CD14-positive monocyte (primary cell): ENCODE results near the gene PDE1C. TPM values are rescaled to one million over a fixed set of nuclear protein-coding genes. Genes with fewer than 3 reads are reported as not detected.

Source experiments
- DNase-seq, 3 donors: peaks; one replicate each; pipeline ENCODE4 v3.0.0-alpha.2; 2011 to 2022
- H2AFZ ChIP-seq: 2 replicates; pipeline ENCODE4 v1.6.0; 2012; ENCODE audit warnings: mild to moderate bottlenecking, low read depth, low read length, inconsistent platforms; ENCODE audit not compliant: insufficient read depth, poor library complexity, severe bottlenecking
- H3K27ac ChIP-seq, 2 donors: 1 replicate in 1 of 2; 2 replicates in 1 of 2; pipeline ENCODE4 v1.5.1; 2012 to 2013; ENCODE audit warnings: low read length in 2 of 2, control low read depth in 1 of 2, inconsistent platforms in 1 of 2, low read depth in 1 of 2, mild to moderate bottlenecking in 1 of 2
- H3K27me3 ChIP-seq, 2 donors: one replicate each; pipeline versions ENCODE4 v1.6.0 to v1.6.1; 2011 to 2013; ENCODE audit warnings: low read length in 2 of 2; ENCODE audit not compliant: control insufficient read depth in 2 of 2, insufficient read depth in 2 of 2
- H3K36me3 ChIP-seq, 2 donors: replicated peaks in 1 of 2; 1 replicate in 1 of 2; 2 replicates in 1 of 2; pipeline versions ENCODE4 v1.5.1 to v1.6.1; 2012 to 2013; ENCODE audit warnings: low read length in 2 of 2, control low read depth in 1 of 2, inconsistent platforms in 1 of 2, mild to moderate bottlenecking in 1 of 2; ENCODE audit not compliant: insufficient read depth in 2 of 2, control insufficient read depth in 1 of 2
- H3K4me1 ChIP-seq, 2 donors: 1 replicate in 1 of 2; 2 replicates in 1 of 2; pipeline versions ENCODE4 v1.5.1 to v1.6.1; 2012 to 2013; ENCODE audit warnings: low read length in 2 of 2, control low read depth in 1 of 2, inconsistent platforms in 1 of 2, mild to moderate bottlenecking in 1 of 2, moderate library complexity in 1 of 2; ENCODE audit not compliant: insufficient read depth in 2 of 2, control insufficient read depth in 1 of 2
- H3K4me2 ChIP-seq: replicated peaks from 2 replicates; pipeline ENCODE3; 2012; ENCODE audit warnings: low read length, moderate library complexity, mild to moderate bottlenecking; ENCODE audit not compliant: poor library complexity, severe bottlenecking; ENCODE audit errors: extremely low read depth
- H3K4me3 ChIP-seq, 3 experiments: fragments of 200-600 bp in 1 of 3; sonication (generic) in 1 of 3; replicated peaks in 1 of 3; 1 replicate in 2 of 3; 2 replicates in 1 of 3; pipeline ENCODE4 v1.5.1; 2011 to 2013; ENCODE audit warnings: low read length in 3 of 3, mild to moderate bottlenecking in 3 of 3, control low read depth in 2 of 3, low read depth in 2 of 3, inconsistent platforms in 1 of 3, moderate library complexity in 1 of 3
- H3K79me2 ChIP-seq: 2 replicates; pipeline ENCODE4 v1.6.0; 2012; ENCODE audit warnings: mild to moderate bottlenecking, control low read depth, inconsistent platforms, low read length, moderate library complexity; ENCODE audit not compliant: insufficient read depth
- H3K9ac ChIP-seq: 2 replicates; pipeline ENCODE4 v1.6.0; 2017; ENCODE audit warnings: low read length, mild to moderate bottlenecking; ENCODE audit not compliant: insufficient read depth, poor library complexity, severe bottlenecking
- H3K9me3 ChIP-seq, 2 donors: replicated peaks in 1 of 2; 1 replicate in 1 of 2; 2 replicates in 1 of 2; pipeline versions ENCODE4 v1.5.1 to v1.6.1; 2012 to 2013; ENCODE audit warnings: low read length in 2 of 2, control low read depth in 1 of 2; ENCODE audit not compliant: control insufficient read depth in 1 of 2, insufficient read depth in 1 of 2
- H4K20me1 ChIP-seq: 2 replicates; pipeline ENCODE4 v1.6.0; 2012; ENCODE audit warnings: mild to moderate bottlenecking, low read length, control low read depth, moderate library complexity; ENCODE audit not compliant: insufficient read depth
- H3K27ac Mint-ChIP-seq, 7 donors: one replicate each; pipeline ENCODE4 v1.8.0; 2020; ENCODE audit warnings: mild to moderate bottlenecking in 7 of 7, mixed read lengths in 7 of 7, moderate library complexity in 6 of 7, inconsistent platforms in 2 of 7
- H3K27me3 Mint-ChIP-seq, 3 donors: one replicate each; pipeline ENCODE4 v1.8.0; 2021 to 2022; ENCODE audit warnings: low read depth in 3 of 3, mild to moderate bottlenecking in 3 of 3, mixed read lengths in 3 of 3, moderate library complexity in 3 of 3, inconsistent platforms in 1 of 3
- H3K36me3 Mint-ChIP-seq, 2 donors: one replicate each; pipeline ENCODE4 v1.8.0; 2020; ENCODE audit warnings: mixed read lengths in 2 of 2, inconsistent platforms in 1 of 2, mild to moderate bottlenecking in 1 of 2
- H3K4me1 Mint-ChIP-seq: one replicate; pipeline ENCODE4 v1.8.0; 2020; ENCODE audit warnings: mild to moderate bottlenecking, mixed read lengths
- H3K4me3 Mint-ChIP-seq, 2 donors: one replicate each; pipeline ENCODE4 v1.8.0; 2020; ENCODE audit warnings: mild to moderate bottlenecking in 2 of 2, mixed read lengths in 2 of 2, moderate library complexity in 1 of 2
- H3K9me3 Mint-ChIP-seq, 7 donors: one replicate each; pipeline ENCODE4 v1.8.0; 2020 to 2022; ENCODE audit warnings: mixed read lengths in 7 of 7, mild to moderate bottlenecking in 6 of 7, moderate library complexity in 6 of 7, inconsistent platforms in 2 of 7
- CTCF ChIP-seq: fragments of 200-600 bp; IDR thresholded peaks from one replicate; pipeline ENCODE4 v1.8.0; 2022; ENCODE audit warnings: antibody characterized with exemption, mild to moderate bottlenecking
- WGBS: methylation state at CpG from one replicate; pipeline ENCODE4 v1.1.5; 2013; ENCODE audit warnings: missing lambda C conversion rate; ENCODE audit not compliant: insufficient coverage; 5-methylcytosine and 5-hydroxymethylcytosine counted together
- intact Hi-C, 2 donors: fragments of 100-400 bp; cut with micrococcal nuclease; formaldehyde crosslinking; loops; one replicate each; pipeline versions ENCODE4 v1.15.0 to v1.15.1; 2023
- polyA plus RNA-seq, 3 donors: library from polyadenylated mRNA; depleted of rRNA in 1 of 3; unstranded in 2 of 3; stranded (reverse) in 1 of 3; fragments of 300-500 nt in 2 of 3; fragments of >200 nt in 1 of 3; fragmentation: Illumina TruSeq in 2 of 3; gene quantifications; 1 replicate in 2 of 3; 2 replicates in 1 of 3; pipeline ENCODE4 v1.2.3, GENCODE V29; 2012 to 2021

PDE1C gene
- polyA plus RNA-seq, 3 donors = not detected

GRCh38 chr7:31815796-31816195 lies 254.4 kb downstream of the PDE1C start:
- no peak overlapping the region for H3K4me3 Mint-ChIP-seq
- intact Hi-C loops = loop anchor here in 1 of 2 donors (10.0 kb wide), 1 partner anchor 69 kb away; no protein-coding TSS in a partner anchor
- H2AFZ ChIP-seq = no peak overlapping the region

GRCh38 chr7:31814187-31814586 lies 256.0 kb downstream of the PDE1C start:
- H3K27me3 Mint-ChIP-seq = peaks cover 0 to 3% (median 0%) of the 10 kb centered on the region in 3 donors
- peaks cover 31% of the 10 kb centered on the region for H3K4me1 Mint-ChIP-seq
- no peaks in the 10 kb centered on the region for H3K27me3 ChIP-seq
- H3K9me3 ChIP-seq = no peaks in the 10 kb centered on the region
- peaks cover 30 to 32% of the 10 kb centered on the region in 2 donors for H3K4me1 ChIP-seq
- H3K27ac Mint-ChIP-seq = no peak overlapping the region
- H2AFZ ChIP-seq = no peak overlapping the region
- H4K20me1 ChIP-seq = no peaks in the 10 kb centered on the region
- no peak for DNase-seq
- no peak overlapping the region for H3K4me3 ChIP-seq
- H3K9me3 Mint-ChIP-seq = no peaks in the 10 kb centered on the region
- TF ChIP-seq CTCF = no peak
- H3K79me2 ChIP-seq = no peaks in the 10 kb centered on the region
- no peaks in the 10 kb centered on the region for H3K36me3 Mint-ChIP-seq
- intact Hi-C loops = loop anchor here (5.0 to 10.0 kb wide), 2 partner anchors 71 to 78 kb away; no protein-coding TSS in a partner anchor
- no peaks in the 10 kb centered on the region for H3K36me3 ChIP-seq
- no peak overlapping the region for H3K9ac ChIP-seq
- H3K4me3 Mint-ChIP-seq = no peak overlapping the region
- no peak overlapping the region for H3K4me2 ChIP-seq
- no peak overlapping the region for H3K27ac ChIP-seq
- 67% methylated on average over 1 of the region's 3 CpGs for WGBS

More at GRCh38 chr7:31815796-31816195, 254.4 kb downstream of the PDE1C start:
- Histone ChIP-seq H3K4me2 (no peak overlapping the region), H3K27ac (no peak overlapping the region), H3K4me3 (no peak overlapping the region), H3K79me2 (no peaks in the 10 kb centered on the region), H3K9me3 (no peaks in the 10 kb centered on the region), H4K20me1 (no peaks in the 10 kb centered on the region), H3K36me3 (no peaks in the 10 kb centered on the region), H3K9ac (no peak overlapping the region), H3K4me1 (peaks cover 25 to 26% of the 10 kb centered on the region in 2 donors), H3K27me3 (no peaks in the 10 kb centered on the region)
- no peak for TF ChIP-seq CTCF
- WGBS = 99% methylated on average over 7 of the region's 9 CpGs
- H3K27me3 Mint-ChIP-seq = peaks cover 0 to 3% (median 0%) of the 10 kb centered on the region in 3 donors
- no peak for DNase-seq
- H3K27ac Mint-ChIP-seq = no peak overlapping the region
- H3K36me3 Mint-ChIP-seq = no peaks in the 10 kb centered on the region
- peaks cover 26% of the 10 kb centered on the region for H3K4me1 Mint-ChIP-seq
- no peaks in the 10 kb centered on the region for H3K9me3 Mint-ChIP-seq
